ENCODE results near the gene PHC2. TPM values are rescaled to one million over a fixed set of nuclear protein-coding genes. Genes with fewer than 3 reads are reported as not detected.
A peak's percentile ranks its signal among the peaks of the same experiment; 100 is the strongest.

PHC2 gene
- total and polyA plus RNA-seq, 2 donors from 2014 or later = 118 to 149 TPM

- no peak for FAIRE-seq
Observed at GRCh38 chr1:33350611-33351280, 80.1 kb downstream of the PHC2 start.

DNA sequence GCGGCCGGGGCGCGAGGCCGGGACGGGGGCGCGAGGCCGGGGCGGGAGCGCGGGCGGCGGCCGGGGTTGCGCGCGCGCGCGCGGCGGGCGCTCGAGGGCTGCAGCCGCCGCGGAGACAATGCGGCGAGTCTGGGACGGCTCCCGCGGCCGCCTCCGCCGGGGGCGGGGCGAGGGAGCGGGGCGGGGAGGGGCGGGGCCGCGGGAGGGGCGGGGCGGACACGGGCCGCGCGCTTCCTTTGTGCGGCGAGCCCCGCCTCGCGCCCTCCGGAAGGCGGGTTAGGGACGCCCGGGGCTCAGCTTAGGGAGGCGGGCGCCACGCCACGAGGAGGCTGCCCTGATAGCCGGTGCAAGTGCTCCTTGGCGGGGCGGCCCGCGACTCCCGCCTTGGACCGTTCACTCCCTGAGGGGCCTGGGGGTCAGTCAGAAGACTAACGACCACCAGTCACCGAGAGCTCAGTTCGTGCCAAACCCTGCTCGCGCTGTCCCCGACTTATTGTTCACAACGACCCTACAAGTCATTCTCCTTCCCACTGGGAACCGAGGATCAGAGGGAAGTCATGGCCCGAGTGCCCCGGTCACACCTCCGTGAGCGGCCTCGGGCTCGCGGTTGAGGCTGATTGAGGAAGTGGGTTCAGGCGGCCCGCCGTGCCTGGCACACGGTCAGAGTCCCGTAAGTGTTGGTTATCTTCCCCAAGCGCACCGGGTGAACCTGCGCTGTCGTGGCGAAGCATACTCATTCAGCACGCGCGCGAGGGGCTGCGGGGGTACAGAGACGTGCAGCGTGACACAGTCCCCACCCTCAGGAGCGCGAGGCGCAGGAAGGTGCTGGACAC lies 80.9 kb downstream of the PHC2 start:
- Histone ChIP-seq H3K27me3 (ENCODE audit: control insufficient read depth, insufficient read depth, low read length) (no peaks in the 10 kb centered on the region), H3K27ac (ENCODE audit: low read depth in 2 of 2, low read length in 2 of 2) (peak overlapping the region; percentile 95), H3K4me1 (ENCODE audit: control insufficient read depth in 2 of 3, insufficient read depth in 2 of 3, low read depth in 1 of 3, low read length in 3 of 3) (peaks cover 8 to 29% (median 19%) of the 10 kb centered on the region in 3 donors), H3K9me3 (ENCODE audit: control insufficient read depth in 2 of 3, insufficient read depth in 1 of 3, low read length in 3 of 3) (no peaks in the 10 kb centered on the region), H3K36me3 (ENCODE audit: control insufficient read depth in 2 of 3, insufficient read depth in 3 of 3, low read length in 3 of 3) (peaks cover 0 to 3% (median 0%) of the 10 kb centered on the region in 3 donors), H3K9ac (ENCODE audit: low read length in 3 of 3) (peak overlapping the region; percentile 41 to 82 (median 64)), H3K4me3 (ENCODE audit: low read length in 3 of 3) (peak overlapping the region; percentile 78 to 84 (median 78))
- no peak for FAIRE-seq
- intact Hi-C loops (cut with DNase I) = no loop called here
- TF ChIP-seq, protein P1, sequence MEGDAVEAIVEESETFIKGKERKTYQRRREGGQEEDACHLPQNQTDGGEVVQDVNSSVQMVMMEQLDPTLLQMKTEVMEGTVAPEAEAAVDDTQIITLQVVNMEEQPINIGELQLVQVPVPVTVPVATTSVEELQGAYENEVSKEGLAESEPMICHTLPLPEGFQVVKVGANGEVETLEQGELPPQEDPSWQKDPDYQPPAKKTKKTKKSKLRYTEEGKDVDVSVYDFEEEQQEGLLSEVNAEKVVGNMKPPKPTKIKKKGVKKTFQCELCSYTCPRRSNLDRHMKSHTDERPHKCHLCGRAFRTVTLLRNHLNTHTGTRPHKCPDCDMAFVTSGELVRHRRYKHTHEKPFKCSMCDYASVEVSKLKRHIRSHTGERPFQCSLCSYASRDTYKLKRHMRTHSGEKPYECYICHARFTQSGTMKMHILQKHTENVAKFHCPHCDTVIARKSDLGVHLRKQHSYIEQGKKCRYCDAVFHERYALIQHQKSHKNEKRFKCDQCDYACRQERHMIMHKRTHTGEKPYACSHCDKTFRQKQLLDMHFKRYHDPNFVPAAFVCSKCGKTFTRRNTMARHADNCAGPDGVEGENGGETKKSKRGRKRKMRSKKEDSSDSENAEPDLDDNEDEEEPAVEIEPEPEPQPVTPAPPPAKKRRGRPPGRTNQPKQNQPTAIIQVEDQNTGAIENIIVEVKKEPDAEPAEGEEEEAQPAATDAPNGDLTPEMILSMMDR (IDR thresholded peaks at IDR 0.05; ENCODE audit: borderline replicate concordance, extremely low read depth, insufficient read depth) = peak; percentile 1
- peak; percentile 89 to 97 (median 94) for DNase-seq

More at GRCh38 chr1:33350611-33351280, 80.1 kb downstream of the PHC2 start:
- H3K9me3 ChIP-seq (ENCODE audit: control insufficient read depth in 2 of 3, insufficient read depth in 1 of 3, low read length in 3 of 3) = no peaks in the 10 kb centered on the region
- DNase-seq = no peak
- peak overlapping the region in 2 of 3 donors; percentile 64 to 82 for H3K9ac ChIP-seq (ENCODE audit: low read length in 3 of 3)
- no peaks in the 10 kb centered on the region for H3K36me3 ChIP-seq (ENCODE audit: control insufficient read depth in 2 of 3, insufficient read depth in 3 of 3, low read length in 3 of 3)
- intact Hi-C loops (cut with DNase I) = no loop called here
- peak overlapping the region; percentile 78 to 84 (median 78) for H3K4me3 ChIP-seq (ENCODE audit: low read length in 3 of 3)
- TF ChIP-seq, protein P1 (IDR thresholded peaks at IDR 0.05; ENCODE audit: borderline replicate concordance, extremely low read depth, insufficient read depth) = no peak
- peaks cover 8 to 21% (median 17%) of the 10 kb centered on the region in 3 donors for H3K4me1 ChIP-seq (ENCODE audit: control insufficient read depth in 2 of 3, insufficient read depth in 2 of 3, low read depth in 1 of 3, low read length in 3 of 3)
- H3K27ac ChIP-seq (ENCODE audit: low read depth in 2 of 2, low read length in 2 of 2) = peak overlapping the region; percentile 95
- H3K27me3 ChIP-seq (ENCODE audit: control insufficient read depth, insufficient read depth, low read length) = no peaks in the 10 kb centered on the region

DNA sequence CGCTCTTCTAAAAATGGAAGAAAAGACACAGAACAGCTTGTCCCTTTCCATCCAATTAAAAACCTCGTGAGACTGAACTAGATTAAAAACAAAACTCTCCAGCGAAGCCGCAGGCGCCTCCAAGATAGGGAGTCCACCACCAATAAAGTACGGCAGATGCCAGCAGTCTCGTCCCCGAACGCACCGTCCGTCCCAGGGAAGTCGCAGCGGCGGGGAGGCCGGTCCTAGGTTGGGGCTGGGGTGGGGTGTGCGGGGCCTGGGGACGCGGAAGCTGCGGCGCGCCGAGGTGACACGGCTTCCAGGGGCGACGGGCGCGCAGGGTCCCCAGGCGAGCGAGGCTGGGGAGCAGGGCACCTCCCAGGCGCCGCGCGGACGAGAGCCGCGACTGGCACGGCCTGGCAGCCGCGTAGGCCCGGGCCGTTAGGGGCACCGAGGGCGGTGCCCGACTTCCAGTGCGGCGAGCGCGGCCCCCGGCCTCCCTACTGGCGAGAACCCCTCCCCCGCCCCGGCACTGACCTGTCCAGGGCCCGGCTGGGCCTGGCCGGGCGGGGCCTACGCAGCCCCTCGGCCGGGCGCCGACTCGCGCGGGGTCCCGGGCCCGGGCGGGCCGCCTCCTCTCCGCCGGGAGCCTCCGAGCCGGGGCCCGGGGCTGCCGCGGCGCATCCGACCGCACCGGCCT lies 81.7 kb downstream of the PHC2 start:
- peak in 4 of 5 donors; percentile 55 to 89 (median 70) for DNase-seq
- intact Hi-C loops (cut with DNase I) = no loop called here
- H3K4me1 ChIP-seq (ENCODE audit: control insufficient read depth in 2 of 3, insufficient read depth in 2 of 3, low read depth in 1 of 3, low read length in 3 of 3) = peaks cover 9 to 36% (median 21%) of the 10 kb centered on the region in 3 donors

More for the DNA sequence above, 81.7 kb downstream of the PHC2 start:
- Histone ChIP-seq H3K4me3 (ENCODE audit: low read length in 3 of 3) (peak overlapping the region; percentile 67 to 94 (median 93)), H3K36me3 (ENCODE audit: control insufficient read depth in 2 of 3, insufficient read depth in 3 of 3, low read length in 3 of 3) (peaks cover 0 to 7% (median under 1%) of the 10 kb centered on the region in 3 donors), H3K9ac (ENCODE audit: low read length in 3 of 3) (peak overlapping the region; percentile 63 to 87 (median 81)), H3K27me3 (ENCODE audit: control insufficient read depth, insufficient read depth, low read length) (no peaks in the 10 kb centered on the region), H3K9me3 (ENCODE audit: control insufficient read depth in 2 of 3, insufficient read depth in 1 of 3, low read length in 3 of 3) (no peaks in the 10 kb centered on the region), H3K27ac (ENCODE audit: low read depth in 2 of 2, low read length in 2 of 2) (peak overlapping the region; percentile 91 to 95)
- TF ChIP-seq, protein P1 (IDR thresholded peaks at IDR 0.05; ENCODE audit: borderline replicate concordance, extremely low read depth, insufficient read depth) = no peak
- no peak for FAIRE-seq

All from kidney (tissue), 14 donors.